ENCODE results near the gene NLRP9. TPM values are rescaled to one million over a fixed set of nuclear protein-coding genes. Genes with fewer than 3 reads are reported as not detected.

The NLRP9 gene
- total and polyA plus RNA-seq, 2 of the 4 experiments (the other 2 are of a cell fraction), result not detected

- Histone ChIP-seq H2AFZ (replicated peaks; ENCODE audit: low read length, poor library complexity) (no peak overlapping the region), H2BK15ac (ENCODE audit: low read depth, low read length) (no peak overlapping the region), H2AK9ac (replicated peaks; ENCODE audit: low read depth, low read length, poor library complexity) (no peak overlapping the region), H4K8ac (ENCODE audit: low read depth in 2 of 2, low read length in 2 of 2) (no peak overlapping the region), H4K5ac (ENCODE audit: low read depth, low read length) (no peak overlapping the region), H3K27me3 (ENCODE audit: control insufficient read depth, insufficient read depth, low read length) (no peaks in the 10 kb centered on the region), H3K4me1 (ENCODE audit: control insufficient read depth, insufficient read depth, low read length) (no peaks in the 10 kb centered on the region), H3K9me1 (ENCODE audit: insufficient read depth, low read length) (no peaks in the 10 kb centered on the region), H3K56ac (ENCODE audit: extremely low read depth, insufficient read depth, low read length) (no peak overlapping the region), H3K79me1 (ENCODE audit: low read depth in 1 of 2, low read length in 2 of 2) (no peaks in the 10 kb centered on the region; a peak in 1 of 4 replicates), H4K91ac (ENCODE audit: insufficient read depth, low read depth, low read length) (no peak overlapping the region), H2BK5ac (ENCODE audit: low read depth, low read length, poor library complexity, severe bottlenecking) (no peak overlapping the region), H3K9ac (ENCODE audit: low read depth, low read length) (no peak overlapping the region), H3K14ac (replicated peaks; ENCODE audit: low read depth, low read length) (no peak overlapping the region), H2BK20ac (ENCODE audit: low read depth, low read length) (no peak overlapping the region), H4K20me1 (ENCODE audit: insufficient read depth, low read length) (no peaks in the 10 kb centered on the region; the same call in 1 of the 2 replicates), H3K36me3 (ENCODE audit: control insufficient read depth, insufficient read depth, low read length) (peaks cover 54% of the 10 kb centered on the region), H3K27ac (ENCODE audit: insufficient read depth, low read length) (no peak overlapping the region), H3K4me2 (ENCODE audit: low read depth, low read length) (no peak overlapping the region), H2BK120ac (ENCODE audit: low read depth, low read length) (no peak overlapping the region), H2AK5ac (ENCODE audit: low read depth, low read length) (no peak overlapping the region), H3K4ac (ENCODE audit: low read depth, low read length) (no peak overlapping the region), H3K23ac (ENCODE audit: low read depth, low read length) (no peak overlapping the region), H3K18ac (ENCODE audit: low read depth, low read length) (no peak overlapping the region), H3K4me3 (ENCODE audit: insufficient read depth, low read depth, low read length) (no peak overlapping the region), H3K9me3 (ENCODE audit: control insufficient read depth, insufficient read depth, low read length) (no peaks in the 10 kb centered on the region)
- TF ChIP-seq MXI1 (IDR thresholded peaks at IDR 0.05; ENCODE audit: borderline replicate concordance, low read depth, low read length) (no peak), CEBPB (IDR thresholded peaks at IDR 0.05; ENCODE audit: low read depth, low read length) (no peak), RCOR1 (IDR thresholded peaks at IDR 0.05; ENCODE audit: insufficient replicate concordance, low read length) (no peak), MAFK (IDR thresholded peaks at IDR 0.05; ENCODE audit: low read depth, low read length) (no peak), BHLHE40 (IDR thresholded peaks at IDR 0.05; ENCODE audit: low read depth, low read length) (no peak), CTCF (conservative IDR thresholded peaks at IDR 0.05; ENCODE audit: low read depth, low read length) (no peak), RAD21 (IDR thresholded peaks at IDR 0.05; ENCODE audit: low read length) (no peak), MAZ (IDR thresholded peaks at IDR 0.05; ENCODE audit: borderline replicate concordance, low read depth, low read length) (no peak), ELK1 (IDR thresholded peaks at IDR 0.05; ENCODE audit: borderline replicate concordance, low read depth, low read length) (no peak), NFE2L2 (IDR thresholded peaks at IDR 0.05; ENCODE audit: low read depth, low read length) (no peak), RFX5 (IDR thresholded peaks at IDR 0.05; ENCODE audit: low read depth, low read length) (no peak), POLR2A (IDR thresholded peaks at IDR 0.05; ENCODE audit: low read depth, low read length) (no peak)
- in situ Hi-C loops (cut with MboI; ENCODE audit: low sequenced_read_pairs) (loop anchor here (25.0 kb wide), 1 partner anchor 442 kb away; the partner anchor contains the start of gene ZNF444), dilution Hi-C loops (cut with HindIII; ENCODE audit: low sequenced_read_pairs, unreplicated experiment) (no loop called here), intact Hi-C loops (cut with micrococcal nuclease) (no loop called here)
- DNase-seq (no peak), ATAC-seq (ENCODE audit: low read depth) (no peak)
- CTCF ChIA-PET, result no interaction called here
- WGBS, 2 experiments (ENCODE audit: extremely low coverage in 2 of 2, insufficient read length in 1 of 2), result 97% methylated on average over 18 of the region's 37 CpGs; no CpG with 5 or more reads in 1 of the 2 experiments
- POLR2A ChIA-PET (ENCODE audit: unreplicated experiment), result no interaction called here
- no TSS peak for BruUV-seq (replicated peaks)
Measured at GRCh38 chr19:55694656-55695491, 43.3 kb downstream of the NLRP9 start.

Measured in IMR-90 (cell line).